Measurements from ENCODE around the gene CELF1. TPM values are rescaled to one million over a fixed set of nuclear protein-coding genes. Genes with fewer than 3 reads are reported as not detected.

Gene CELF1
- total RNA-seq, 4 donors from 2014 or later, result 82.9 to 248 (median 96.7) TPM

DNA sequence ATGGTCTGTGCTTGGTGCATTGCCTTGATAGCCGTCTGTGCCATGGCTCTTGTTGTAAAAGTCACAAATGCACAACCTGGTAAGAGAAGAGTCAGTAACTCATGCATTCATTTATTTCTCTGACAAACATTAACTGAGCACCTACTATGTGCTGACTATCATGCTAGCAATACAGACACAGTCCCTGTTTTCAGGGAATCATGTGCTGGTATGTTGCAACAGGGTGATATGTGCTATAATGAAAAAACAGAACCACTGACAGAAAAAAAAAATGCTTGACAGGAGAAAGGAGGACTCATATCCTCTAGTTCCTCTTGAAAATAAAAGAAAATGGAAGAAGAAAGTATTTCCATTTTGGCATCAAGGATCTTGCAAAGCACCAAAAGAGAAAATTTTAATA is 69.5 kb downstream of the CELF1 start:
- Histone ChIP-seq H3K9me3 (no peaks in the 10 kb centered on the region), H3K4me3 (no peak overlapping the region), H3K27ac (no peak overlapping the region), H3K27me3 (no peaks in the 10 kb centered on the region), H3K4me1 (peaks cover 4 to 8% (median 6%) of the 10 kb centered on the region in 4 donors), H3K36me3 (peaks cover 0 to 75% (median 37%) of the 10 kb centered on the region in 4 donors)
- TF ChIP-seq POLR2A (IDR thresholded peaks at IDR 0.05), result no peak
- no peak for TF ChIP-seq POLR2AphosphoS5 (IDR thresholded peaks at IDR 0.05)
- TF ChIP-seq EP300 (IDR thresholded peaks at IDR 0.05; ENCODE audit: low read depth), result no peak
- TF ChIP-seq, protein P1, sequence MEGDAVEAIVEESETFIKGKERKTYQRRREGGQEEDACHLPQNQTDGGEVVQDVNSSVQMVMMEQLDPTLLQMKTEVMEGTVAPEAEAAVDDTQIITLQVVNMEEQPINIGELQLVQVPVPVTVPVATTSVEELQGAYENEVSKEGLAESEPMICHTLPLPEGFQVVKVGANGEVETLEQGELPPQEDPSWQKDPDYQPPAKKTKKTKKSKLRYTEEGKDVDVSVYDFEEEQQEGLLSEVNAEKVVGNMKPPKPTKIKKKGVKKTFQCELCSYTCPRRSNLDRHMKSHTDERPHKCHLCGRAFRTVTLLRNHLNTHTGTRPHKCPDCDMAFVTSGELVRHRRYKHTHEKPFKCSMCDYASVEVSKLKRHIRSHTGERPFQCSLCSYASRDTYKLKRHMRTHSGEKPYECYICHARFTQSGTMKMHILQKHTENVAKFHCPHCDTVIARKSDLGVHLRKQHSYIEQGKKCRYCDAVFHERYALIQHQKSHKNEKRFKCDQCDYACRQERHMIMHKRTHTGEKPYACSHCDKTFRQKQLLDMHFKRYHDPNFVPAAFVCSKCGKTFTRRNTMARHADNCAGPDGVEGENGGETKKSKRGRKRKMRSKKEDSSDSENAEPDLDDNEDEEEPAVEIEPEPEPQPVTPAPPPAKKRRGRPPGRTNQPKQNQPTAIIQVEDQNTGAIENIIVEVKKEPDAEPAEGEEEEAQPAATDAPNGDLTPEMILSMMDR (IDR thresholded peaks at IDR 0.05), result no peak
- intact Hi-C loops (cut with DNase I; ENCODE audit: low total_unique reads), result no loop called here
- 96% methylated on average over 1 of the region's 1 CpG; no CpG with 5 or more reads in 1 of the 2 donors for WGBS, 2 donors (ENCODE audit: low coverage in 1 of 2)
- in situ Hi-C loops (cut with MboI; ENCODE audit: low pct_ligation_motif_present in 1 of 4, low pct_unique_long_range_greater_than_20kb in 1 of 4, low sequenced_read_pairs in 3 of 4), result no loop called here
- no peak for DNase-seq

DNA sequence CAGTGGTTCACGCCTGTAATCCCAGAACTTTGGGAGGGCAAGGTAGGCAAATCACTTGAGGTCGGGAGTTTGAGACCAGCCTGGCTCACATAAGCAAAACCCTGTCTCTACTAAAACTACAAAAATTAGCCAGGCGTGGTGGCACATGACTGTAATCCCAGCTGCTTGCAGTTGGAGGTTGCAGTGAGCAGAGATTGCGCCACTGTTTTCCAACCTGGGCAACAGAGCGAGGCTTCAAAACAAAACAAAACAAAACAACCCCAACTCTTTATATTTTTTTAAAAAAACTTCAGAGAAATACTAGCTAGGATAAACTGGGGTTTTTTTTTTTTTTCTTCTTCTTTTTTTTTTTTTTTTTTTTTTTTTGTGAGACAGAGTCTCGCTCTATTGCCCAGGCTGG is 72.2 kb downstream of the CELF1 start:
- intact Hi-C loops (cut with DNase I; ENCODE audit: low total_unique reads) (no loop called here), in situ Hi-C loops (cut with MboI; ENCODE audit: low pct_ligation_motif_present in 1 of 4, low pct_unique_long_range_greater_than_20kb in 1 of 4, low sequenced_read_pairs in 3 of 4) (no loop called here)
- 80 to 95% methylated on average over 4 to 6 of the region's 6 CpGs for WGBS, 2 donors (ENCODE audit: low coverage in 1 of 2)
- Histone ChIP-seq H3K4me1 (no peaks in the 10 kb centered on the region), H3K27me3 (no peaks in the 10 kb centered on the region), H3K36me3 (peaks cover 0 to 89% (median 43%) of the 10 kb centered on the region in 4 donors), H3K27ac (no peak overlapping the region), H3K4me3 (no peak overlapping the region), H3K9me3 (no peaks in the 10 kb centered on the region)
- no peak for TF ChIP-seq EP300 (IDR thresholded peaks at IDR 0.05; ENCODE audit: low read depth)
- no peak for TF ChIP-seq POLR2AphosphoS5 (IDR thresholded peaks at IDR 0.05)
- TF ChIP-seq POLR2A (IDR thresholded peaks at IDR 0.05), result no peak
- TF ChIP-seq, protein P1 (IDR thresholded peaks at IDR 0.05), result no peak
- no peak for DNase-seq

DNA sequence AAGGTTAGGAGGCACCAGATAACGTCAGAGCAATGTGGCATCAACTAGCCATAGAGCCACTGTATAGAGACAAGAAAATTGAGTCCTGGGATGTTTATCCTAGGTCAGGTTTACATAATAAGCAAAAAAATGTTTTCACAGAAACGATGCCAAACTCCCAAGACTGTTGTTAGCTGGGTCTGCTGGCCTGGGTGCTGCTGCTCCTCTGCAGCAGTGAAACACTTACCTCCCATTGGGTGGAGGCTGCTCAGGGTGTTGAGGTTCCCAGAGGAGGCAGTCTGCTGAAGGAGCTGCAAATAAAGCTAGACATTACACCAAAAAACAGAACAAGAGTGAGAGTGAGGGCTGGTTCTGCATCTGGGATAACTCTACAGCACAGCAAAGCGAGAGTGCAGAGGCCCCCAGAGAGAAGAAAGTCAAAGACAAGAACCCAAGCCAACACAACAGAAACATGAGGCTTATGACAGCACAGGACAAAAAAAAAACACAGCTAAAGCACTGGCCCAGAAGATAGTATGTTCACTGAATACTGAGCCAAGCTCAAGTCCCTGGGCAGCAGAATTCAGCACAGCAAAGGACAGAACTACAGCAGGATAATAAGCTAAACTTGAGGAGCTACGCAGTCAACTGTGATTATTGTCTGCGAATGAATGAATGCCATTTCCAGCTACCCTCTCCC is 74.1 kb downstream of the CELF1 start:
- H3K4me1 ChIP-seq, result no peaks in the 10 kb centered on the region
- 86 to 100% methylated on average over 3 to 5 of the region's 5 CpGs for WGBS, 2 donors (ENCODE audit: low coverage in 1 of 2)
- no peaks in the 10 kb centered on the region for H3K9me3 ChIP-seq
- no peak overlapping the region for H3K27ac ChIP-seq
- no peak for DNase-seq
- intact Hi-C loops (cut with DNase I; ENCODE audit: low total_unique reads) (no loop called here), in situ Hi-C loops (cut with MboI; ENCODE audit: low pct_ligation_motif_present in 1 of 4, low pct_unique_long_range_greater_than_20kb in 1 of 4, low sequenced_read_pairs in 3 of 4) (no loop called here)
- H3K4me3 ChIP-seq, result no peak overlapping the region
- TF ChIP-seq EP300 (IDR thresholded peaks at IDR 0.05; ENCODE audit: low read depth), result no peak
- TF ChIP-seq POLR2AphosphoS5 (IDR thresholded peaks at IDR 0.05), result no peak
- no peak for TF ChIP-seq POLR2A (IDR thresholded peaks at IDR 0.05)
- TF ChIP-seq, protein P1 (IDR thresholded peaks at IDR 0.05), result no peak
- H3K36me3 ChIP-seq, result peaks cover 0 to 89% (median 41%) of the 10 kb centered on the region in 4 donors
- H3K27me3 ChIP-seq, result no peaks in the 10 kb centered on the region

DNA sequence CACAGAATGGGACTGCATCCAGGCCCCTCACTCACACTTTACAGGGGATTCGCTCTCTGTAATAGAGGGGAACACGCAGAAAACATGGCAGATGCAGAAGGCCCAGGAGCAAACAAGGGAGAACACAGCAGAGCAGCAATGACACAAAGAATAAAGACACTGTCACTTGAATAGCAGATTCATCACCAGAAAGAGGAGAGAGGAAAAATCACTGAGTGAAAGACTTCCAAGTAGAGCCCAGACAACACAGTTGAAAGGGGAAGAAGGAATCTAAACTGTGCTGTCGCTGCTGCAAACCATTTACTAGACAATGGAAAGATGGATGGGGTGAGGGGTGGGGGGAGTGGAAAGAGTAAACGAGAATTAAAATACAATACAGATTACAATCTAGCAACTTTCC is 75.2 kb downstream of the CELF1 start:
- H3K36me3 ChIP-seq, result peaks cover 0 to 85% (median 40%) of the 10 kb centered on the region in 4 donors
- H3K27me3 ChIP-seq, result no peaks in the 10 kb centered on the region
- in situ Hi-C loops (cut with MboI; ENCODE audit: low pct_ligation_motif_present in 1 of 4, low pct_unique_long_range_greater_than_20kb in 1 of 4, low sequenced_read_pairs in 3 of 4) (no loop called here), intact Hi-C loops (cut with DNase I; ENCODE audit: low total_unique reads) (no loop called here)
- WGBS, 2 donors (ENCODE audit: low coverage in 1 of 2), result 75 to 87% methylated on average over 2 to 4 of the region's 4 CpGs
- H3K9me3 ChIP-seq, result no peaks in the 10 kb centered on the region
- no peak for DNase-seq
- TF ChIP-seq POLR2AphosphoS5 (IDR thresholded peaks at IDR 0.05) (no peak), EP300 (IDR thresholded peaks at IDR 0.05; ENCODE audit: low read depth) (no peak), POLR2A (IDR thresholded peaks at IDR 0.05) (no peak)
- TF ChIP-seq, protein P1 (IDR thresholded peaks at IDR 0.05), result no peak
- no peaks in the 10 kb centered on the region for H3K4me1 ChIP-seq
- H3K4me3 ChIP-seq, result no peak overlapping the region
- no peak overlapping the region for H3K27ac ChIP-seq
